Erythroblast (primary cell): ENCODE results near the gene HSPH1.

Source experiments
- GATA1 ChIP-seq: IDR thresholded peaks from 2 replicates; pipeline ENCODE4 v1.6.1; 2011; ENCODE audit warnings: low read depth, mild to moderate bottlenecking, control low read depth, low read length, moderate library complexity
- POLR2A ChIP-seq: IDR thresholded peaks from 2 replicates; pipeline ENCODE4 v1.6.1; 2011; ENCODE audit warnings: mild to moderate bottlenecking, low read length

- TF ChIP-seq POLR2A (no peak), GATA1 (no peak)
These were observed 39.6 kb downstream of the HSPH1 start for GRCh38 chr13:31122143-31122542.
